WERI-Rb-1 (cell line): ENCODE data around the gene SLC25A43.

Experiments
- DNase-seq: peaks from one replicate; pipeline ENCODE4 v3.0.0-alpha.2; 2020
- H3K27ac ChIP-seq: fragments of 250-450 bp; sonication (Bioruptor Pico); 2 replicates; pipeline ENCODE4 v1.5.1; 2020; ENCODE audit warnings: mild to moderate bottlenecking, moderate library complexity
- H3K27me3 ChIP-seq: fragments of 250-450 bp; sonication (Bioruptor Pico); 2 replicates; pipeline ENCODE4 v1.5.1; 2021; ENCODE audit warnings: mild to moderate bottlenecking, low read depth, moderate library complexity; ENCODE audit not compliant: insufficient read depth, severe bottlenecking
- H3K36me3 ChIP-seq: fragments of 250-450 bp; sonication (Bioruptor Pico); 2 replicates; pipeline ENCODE4 v1.5.1; 2020; ENCODE audit warnings: mild to moderate bottlenecking, moderate library complexity
- H3K4me3 ChIP-seq: 2 replicates; pipeline ENCODE4 v1.5.1; 2011; ENCODE audit warnings: low read depth, mild to moderate bottlenecking, control low read depth, low read length
- H3K9me3 ChIP-seq: fragments of 250-450 bp; sonication (Bioruptor Pico); 2 replicates; pipeline ENCODE4 v1.5.1; 2021; ENCODE audit warnings: mild to moderate bottlenecking, moderate library complexity; ENCODE audit not compliant: severe bottlenecking
- TF ChIP-seq, protein P1 (sequence below): IDR thresholded peaks from 2 replicates; pipeline ENCODE4 v1.5.1; 2011; ENCODE audit warnings: low read depth, mild to moderate bottlenecking, control low read depth, inconsistent platforms, low read length

Gene SLC25A43

DNA sequence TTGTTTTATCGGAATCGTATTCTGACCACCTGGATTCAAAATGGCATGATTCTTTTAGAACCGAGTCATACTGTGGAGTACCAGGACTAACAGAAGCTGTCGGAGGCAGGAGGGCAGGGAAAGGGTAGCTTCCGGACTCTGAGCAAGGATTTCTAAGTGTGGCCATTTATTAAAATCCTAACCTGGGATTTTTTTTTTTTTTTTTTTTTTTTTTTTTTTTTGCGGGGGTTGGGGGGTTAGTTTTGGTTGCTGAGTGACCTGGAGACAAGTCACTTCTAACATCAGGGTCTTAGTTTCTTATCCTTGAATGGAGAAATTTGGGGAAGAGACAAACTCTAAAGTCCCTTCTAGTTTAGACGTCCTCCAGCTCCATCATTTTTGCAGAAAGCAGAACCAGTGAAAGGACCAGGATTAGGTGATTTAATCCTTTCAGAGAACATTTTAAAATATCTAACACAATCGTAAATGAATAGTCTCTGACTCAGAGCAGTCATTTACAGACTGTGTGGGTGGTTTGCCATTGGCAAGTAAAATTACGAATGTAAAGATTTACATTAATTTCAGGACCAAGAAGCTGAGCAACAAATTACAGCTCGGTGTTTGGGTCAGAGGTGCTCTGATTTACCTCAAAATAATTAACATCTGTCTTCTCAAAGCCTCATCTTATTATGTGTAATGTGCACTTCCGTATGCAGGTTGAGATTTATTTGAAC lies 76.4 kb downstream of the SLC25A43 start:
- no peak overlapping the region for H3K4me3 ChIP-seq
- H3K9me3 ChIP-seq = no peaks in the 10 kb centered on the region
- no peak overlapping the region for H3K27ac ChIP-seq
- peaks cover 7% of the 10 kb centered on the region for H3K36me3 ChIP-seq
- TF ChIP-seq, protein P1, sequence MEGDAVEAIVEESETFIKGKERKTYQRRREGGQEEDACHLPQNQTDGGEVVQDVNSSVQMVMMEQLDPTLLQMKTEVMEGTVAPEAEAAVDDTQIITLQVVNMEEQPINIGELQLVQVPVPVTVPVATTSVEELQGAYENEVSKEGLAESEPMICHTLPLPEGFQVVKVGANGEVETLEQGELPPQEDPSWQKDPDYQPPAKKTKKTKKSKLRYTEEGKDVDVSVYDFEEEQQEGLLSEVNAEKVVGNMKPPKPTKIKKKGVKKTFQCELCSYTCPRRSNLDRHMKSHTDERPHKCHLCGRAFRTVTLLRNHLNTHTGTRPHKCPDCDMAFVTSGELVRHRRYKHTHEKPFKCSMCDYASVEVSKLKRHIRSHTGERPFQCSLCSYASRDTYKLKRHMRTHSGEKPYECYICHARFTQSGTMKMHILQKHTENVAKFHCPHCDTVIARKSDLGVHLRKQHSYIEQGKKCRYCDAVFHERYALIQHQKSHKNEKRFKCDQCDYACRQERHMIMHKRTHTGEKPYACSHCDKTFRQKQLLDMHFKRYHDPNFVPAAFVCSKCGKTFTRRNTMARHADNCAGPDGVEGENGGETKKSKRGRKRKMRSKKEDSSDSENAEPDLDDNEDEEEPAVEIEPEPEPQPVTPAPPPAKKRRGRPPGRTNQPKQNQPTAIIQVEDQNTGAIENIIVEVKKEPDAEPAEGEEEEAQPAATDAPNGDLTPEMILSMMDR = no peak
- DNase-seq = no peak
- H3K27me3 ChIP-seq = peaks cover 6% of the 10 kb centered on the region

DNA sequence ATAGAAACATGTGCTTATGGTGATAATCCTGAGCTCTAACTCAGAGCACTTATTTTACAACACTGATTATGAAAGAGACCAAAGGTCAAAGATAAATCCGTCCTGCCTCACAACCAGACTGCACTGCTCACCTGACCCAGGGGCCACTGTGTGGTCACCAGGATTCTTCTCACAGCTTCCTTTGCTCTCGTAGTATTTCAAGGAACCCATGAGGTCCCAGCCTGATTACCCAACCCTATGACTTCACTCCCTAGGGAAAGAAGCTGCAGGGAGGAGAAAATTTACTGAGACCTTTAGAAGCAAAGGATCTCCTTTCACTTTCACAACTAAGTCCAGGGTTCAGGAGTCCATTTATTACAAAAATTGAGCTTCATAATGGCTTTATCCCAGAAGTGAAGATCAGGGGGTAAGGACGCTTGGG lies 78.7 kb downstream of the SLC25A43 start:
- Histone ChIP-seq H3K9me3 (no peaks in the 10 kb centered on the region), H3K4me3 (no peak overlapping the region), H3K27me3 (peaks cover 14% of the 10 kb centered on the region), H3K27ac (no peak overlapping the region), H3K36me3 (no peaks in the 10 kb centered on the region)
- DNase-seq = no peak
- TF ChIP-seq, protein P1 = no peak

DNA sequence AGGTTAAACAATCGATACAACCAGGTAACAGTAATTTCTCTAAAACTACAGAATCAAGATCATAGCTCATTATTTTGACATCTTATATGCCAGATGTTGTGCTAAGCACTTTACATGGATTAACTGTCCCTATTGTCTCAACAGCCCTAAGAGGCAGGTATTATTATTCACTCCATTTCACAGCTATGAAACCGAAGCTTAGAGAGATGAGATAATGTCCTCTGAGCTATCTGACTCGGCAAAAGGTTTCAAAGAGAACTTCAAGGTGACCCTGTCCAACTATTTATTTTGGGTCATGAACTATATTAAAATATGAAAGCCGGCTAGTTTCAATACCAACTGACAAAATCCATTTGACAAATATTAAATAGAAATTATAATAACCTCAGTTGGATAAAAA lies 79.4 kb downstream of the SLC25A43 start:
- Histone ChIP-seq H3K9me3 (no peaks in the 10 kb centered on the region), H3K4me3 (no peak overlapping the region), H3K27ac (no peak overlapping the region), H3K36me3 (no peaks in the 10 kb centered on the region), H3K27me3 (peaks cover 14% of the 10 kb centered on the region)
- TF ChIP-seq, protein P1 = no peak
- DNase-seq = no peak

DNA sequence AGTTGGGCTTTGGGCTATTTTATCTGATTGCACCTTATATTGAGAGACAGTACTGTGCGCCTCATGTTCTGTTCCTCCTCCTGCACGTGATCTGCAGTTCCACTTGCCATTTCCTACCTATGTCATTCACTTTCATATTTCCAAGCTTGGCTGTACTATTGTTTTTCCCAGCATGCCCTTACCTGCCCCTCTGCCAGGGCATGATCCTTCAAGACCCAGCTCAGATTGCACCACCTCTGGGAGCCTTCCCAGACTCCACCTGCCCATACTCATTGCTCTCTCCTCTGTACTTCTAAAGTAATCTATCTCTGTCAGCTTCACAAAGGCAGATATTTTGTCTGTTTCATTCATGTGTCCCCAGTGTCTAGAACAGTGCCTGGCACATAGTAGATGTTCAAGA lies 80.7 kb downstream of the SLC25A43 start:
- no peak overlapping the region for H3K4me3 ChIP-seq
- no peaks in the 10 kb centered on the region for H3K36me3 ChIP-seq
- TF ChIP-seq, protein P1 = no peak
- H3K27ac ChIP-seq = no peak overlapping the region
- peaks cover 14% of the 10 kb centered on the region for H3K27me3 ChIP-seq
- DNase-seq = no peak
- no peaks in the 10 kb centered on the region for H3K9me3 ChIP-seq

DNA sequence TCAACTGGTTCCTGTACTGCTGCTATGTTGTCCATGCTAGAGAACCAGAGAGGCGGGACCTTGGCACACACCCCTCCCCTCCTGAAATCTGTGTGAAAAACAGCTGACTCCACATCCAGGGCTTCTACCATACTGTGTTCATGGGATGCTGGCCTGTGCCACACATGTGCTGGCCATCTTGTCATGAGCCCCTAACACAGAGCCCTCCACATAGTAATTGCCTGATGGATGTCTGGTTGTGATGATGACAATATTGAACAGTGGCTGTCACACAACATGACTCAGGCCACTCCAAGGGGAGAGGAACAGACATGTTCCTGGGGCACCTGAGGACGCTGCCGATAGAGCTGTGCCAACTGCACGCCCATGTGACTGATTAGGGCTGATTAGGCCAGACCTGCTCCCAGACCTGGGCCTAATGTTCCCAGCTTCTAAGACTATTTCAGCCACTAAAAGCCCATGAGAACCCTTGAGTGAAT lies 82.2 kb downstream of the SLC25A43 start:
- no peaks in the 10 kb centered on the region for H3K36me3 ChIP-seq
- peaks cover 14% of the 10 kb centered on the region for H3K27me3 ChIP-seq
- no peak overlapping the region for H3K27ac ChIP-seq
- no peaks in the 10 kb centered on the region for H3K9me3 ChIP-seq
- DNase-seq = peak; percentile 30
- no peak overlapping the region for H3K4me3 ChIP-seq
- TF ChIP-seq, protein P1 = no peak

DNA sequence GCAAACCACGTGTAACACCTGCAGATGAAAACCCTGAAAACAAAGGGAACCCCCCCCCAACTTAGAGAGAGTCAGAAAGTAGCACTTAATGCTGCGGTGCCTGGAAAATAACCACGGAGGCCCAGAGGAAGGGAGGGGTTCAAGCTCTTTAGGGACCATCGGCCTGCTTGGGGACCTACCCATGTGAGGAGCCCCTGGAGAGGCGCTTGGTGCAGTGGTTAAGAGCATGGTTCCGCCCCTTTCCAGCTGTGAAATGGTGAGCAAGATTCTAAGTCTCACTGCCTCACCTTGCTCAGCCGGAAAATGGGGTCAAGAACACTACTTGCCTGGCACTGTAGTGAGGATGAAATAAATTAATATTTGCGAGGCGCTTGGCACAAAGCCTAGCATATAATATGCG lies 82.9 kb downstream of the SLC25A43 start:
- H3K4me3 ChIP-seq = no peak overlapping the region
- H3K27ac ChIP-seq = no peak overlapping the region
- no peaks in the 10 kb centered on the region for H3K9me3 ChIP-seq
- TF ChIP-seq, protein P1 = no peak
- no peaks in the 10 kb centered on the region for H3K36me3 ChIP-seq
- no peak for DNase-seq
- peaks cover 8% of the 10 kb centered on the region for H3K27me3 ChIP-seq
